Activated T-helper 17 cell treated with anti-CD3 and anti-CD28 coated beads, Interleukin-2, amount 50 U/mL, for 72 hours (primary cell): ENCODE results near the gene TENM4. TPM values are rescaled to one million over a fixed set of nuclear protein-coding genes. Genes with fewer than 3 reads are reported as not detected.

Source experiments
- ATAC-seq: fragments of 150-1000 bp; cut with Tn5 transposase; replicated peaks from 2 replicates; pipeline ENCODE4 v1.10.0; 2021; ENCODE audit warnings: mild to moderate bottlenecking, moderate library complexity
- H3K27ac Mint-ChIP-seq: one replicate; pipeline ENCODE4 v1.8.0; 2022; ENCODE audit warnings: mixed read lengths
- H3K27me3 Mint-ChIP-seq: one replicate; pipeline ENCODE4 v1.8.0; 2022; ENCODE audit warnings: mixed read lengths
- H3K36me3 Mint-ChIP-seq: one replicate; pipeline ENCODE4 v1.8.0; 2022; ENCODE audit warnings: low read depth, mild to moderate bottlenecking, mixed read lengths
- H3K4me1 Mint-ChIP-seq: one replicate; pipeline ENCODE4 v1.8.0; 2022; ENCODE audit warnings: mixed read lengths
- H3K4me3 Mint-ChIP-seq: one replicate; pipeline ENCODE4 v1.8.0; 2022; ENCODE audit warnings: mild to moderate bottlenecking, mixed read lengths
- H3K9me3 Mint-ChIP-seq: one replicate; pipeline ENCODE4 v1.8.0; 2022; ENCODE audit warnings: mixed read lengths
- total RNA-seq, 2 donors: library from RNA; stranded (reverse); gene quantifications; one replicate each; pipeline ENCODE4 v1.2.3, GENCODE V29; 2022

Gene TENM4
- total RNA-seq, 2 donors from 2014 or later, result 0.15 TPM; not detected in 1

DNA sequence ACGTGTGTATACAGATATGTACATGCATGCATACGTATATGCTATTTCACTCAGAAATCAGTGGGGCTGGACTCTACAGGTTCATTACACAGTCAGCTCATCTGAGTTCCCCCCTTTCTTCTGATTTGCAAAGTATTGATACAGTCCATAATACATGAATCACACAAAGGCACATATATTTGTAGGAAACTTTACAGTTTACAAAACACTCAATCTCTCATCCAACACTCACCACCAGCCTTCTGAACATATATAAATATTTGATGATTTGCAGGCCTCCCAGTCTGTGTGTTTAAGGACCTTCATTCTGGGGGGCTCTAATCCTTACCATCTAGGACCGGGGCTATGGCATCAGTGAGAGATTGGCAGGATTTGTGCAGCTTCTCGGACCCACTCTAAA is 293.8 kb downstream of the TENM4 start:
- no peak overlapping the region for H3K4me3 Mint-ChIP-seq
- no peak for ATAC-seq

DNA sequence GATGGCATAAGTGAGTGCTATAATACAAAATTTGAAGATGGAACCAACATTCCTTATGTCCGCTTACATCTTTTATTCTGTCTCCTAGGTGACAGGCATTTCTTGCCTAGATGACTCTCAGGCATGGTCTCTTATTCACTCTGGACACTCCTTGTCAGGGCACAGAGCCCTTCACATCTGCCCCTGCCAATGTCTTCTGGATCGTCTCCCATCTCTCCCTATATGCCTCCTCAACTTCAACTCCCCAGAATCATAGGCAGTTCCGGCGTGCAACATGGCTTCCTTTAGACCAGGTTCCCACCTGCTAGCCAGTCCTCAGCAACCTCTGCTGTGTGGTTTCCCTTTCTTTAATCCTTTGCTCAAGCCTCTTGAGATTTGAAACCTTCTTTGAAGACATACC is 300.9 kb downstream of the TENM4 start:
- Mint-ChIP-seq H3K36me3 (no peaks in the 10 kb centered on the region), H3K27ac (no peak overlapping the region), H3K4me1 (no peaks in the 10 kb centered on the region), H3K4me3 (no peak overlapping the region), H3K9me3 (peaks cover 3% of the 10 kb centered on the region), H3K27me3 (no peaks in the 10 kb centered on the region)
- ATAC-seq, result peak; percentile 32

More for the DNA sequence above, 293.8 kb downstream of the TENM4 start:
- H3K27ac Mint-ChIP-seq, result no peak overlapping the region
- no peaks in the 10 kb centered on the region for H3K36me3 Mint-ChIP-seq
- peaks cover 3% of the 10 kb centered on the region for H3K9me3 Mint-ChIP-seq
- H3K27me3 Mint-ChIP-seq, result no peaks in the 10 kb centered on the region
- no peaks in the 10 kb centered on the region for H3K4me1 Mint-ChIP-seq

DNA sequence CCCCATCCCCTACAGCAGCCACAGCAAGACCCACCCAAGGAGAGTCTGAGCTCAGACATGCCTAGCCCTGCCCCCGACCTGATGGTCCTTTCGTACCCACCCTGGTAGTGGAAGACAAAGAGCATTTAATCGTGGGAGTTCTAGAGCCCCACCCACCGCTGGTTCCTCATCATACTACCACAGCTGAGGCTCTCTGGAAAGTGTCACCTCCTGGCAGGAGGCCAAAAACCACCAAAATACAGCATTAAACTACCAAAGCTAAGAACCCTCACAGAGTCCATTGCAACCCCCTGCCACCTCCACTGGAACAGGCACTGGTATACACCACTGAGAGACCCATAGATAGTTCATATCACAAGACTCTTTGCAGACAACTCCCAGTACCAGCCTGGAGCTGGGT is 311.1 kb downstream of the TENM4 start:
- Mint-ChIP-seq H3K36me3 (no peaks in the 10 kb centered on the region), H3K9me3 (peaks cover 5% of the 10 kb centered on the region), H3K27ac (no peak overlapping the region), H3K27me3 (peaks cover 3% of the 10 kb centered on the region), H3K4me1 (no peaks in the 10 kb centered on the region), H3K4me3 (no peak overlapping the region)
- no peak for ATAC-seq

DNA sequence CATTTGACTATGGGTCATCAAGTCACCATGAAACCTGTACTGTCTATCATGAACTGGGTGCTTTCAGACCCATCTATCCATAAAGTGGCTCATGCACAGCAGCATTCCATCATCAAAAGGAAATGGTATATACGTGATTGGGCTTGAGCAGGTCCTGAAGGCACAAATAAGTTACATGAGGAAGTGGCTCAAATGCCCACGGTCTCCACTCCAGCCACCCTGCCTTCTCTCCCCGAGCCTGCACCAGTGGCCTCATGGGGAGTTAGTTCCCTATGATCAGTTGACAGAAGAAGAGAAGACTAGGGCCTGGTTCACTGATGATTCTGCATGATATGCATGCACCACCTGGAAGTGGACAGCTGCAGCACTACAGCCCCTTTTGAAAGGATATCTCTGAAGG is 312.5 kb downstream of the TENM4 start:
- H3K4me3 Mint-ChIP-seq, result no peak overlapping the region
- H3K4me1 Mint-ChIP-seq, result no peaks in the 10 kb centered on the region
- H3K9me3 Mint-ChIP-seq, result peaks cover 5% of the 10 kb centered on the region
- no peaks in the 10 kb centered on the region for H3K36me3 Mint-ChIP-seq
- no peak overlapping the region for H3K27ac Mint-ChIP-seq
- ATAC-seq, result no peak
- peaks cover 3% of the 10 kb centered on the region for H3K27me3 Mint-ChIP-seq

DNA sequence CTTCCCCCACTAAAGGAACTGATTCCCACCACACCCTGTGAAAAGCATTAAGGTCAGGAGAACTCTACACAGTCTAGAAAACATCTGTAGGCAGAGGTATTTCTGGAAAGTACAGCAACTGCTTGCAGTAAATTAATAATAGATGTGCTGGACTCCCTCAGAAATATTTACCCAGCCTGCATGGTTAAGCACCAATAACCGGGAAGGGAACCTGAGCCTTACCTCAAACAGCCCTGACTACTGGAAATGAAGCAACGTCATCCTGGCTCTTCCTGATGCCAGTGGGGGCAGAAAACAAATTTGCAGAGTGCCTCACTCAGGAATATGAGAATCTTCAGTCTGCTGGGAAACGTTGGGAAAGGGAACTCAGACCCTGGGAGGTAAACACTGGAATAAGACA is 318.1 kb downstream of the TENM4 start:
- Mint-ChIP-seq H3K27me3 (no peaks in the 10 kb centered on the region), H3K9me3 (no peaks in the 10 kb centered on the region), H3K4me1 (no peaks in the 10 kb centered on the region), H3K36me3 (no peaks in the 10 kb centered on the region), H3K4me3 (no peak overlapping the region), H3K27ac (no peak overlapping the region)
- no peak for ATAC-seq

DNA sequence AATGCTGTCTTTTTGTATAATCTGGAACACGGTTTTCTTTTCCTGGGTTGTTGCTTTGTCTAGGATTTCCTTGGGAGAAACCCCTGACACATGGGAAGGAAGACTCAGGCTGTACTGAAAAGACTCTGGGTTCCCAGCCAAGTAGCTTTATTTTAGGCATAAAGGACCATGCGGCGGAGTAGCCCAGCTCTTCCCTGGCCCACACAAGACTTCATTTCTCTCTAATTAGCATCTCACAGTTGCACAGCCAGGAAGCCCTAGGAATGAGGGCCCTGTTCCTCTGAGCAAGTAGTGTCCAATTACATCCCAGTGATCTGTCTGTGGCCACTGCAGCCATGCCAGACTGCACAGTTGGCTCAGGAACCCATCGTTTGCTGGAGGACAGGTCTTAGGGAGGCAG is 319.5 kb downstream of the TENM4 start:
- no peak overlapping the region for H3K27ac Mint-ChIP-seq
- H3K4me1 Mint-ChIP-seq, result no peaks in the 10 kb centered on the region
- no peak for ATAC-seq
- H3K9me3 Mint-ChIP-seq, result no peaks in the 10 kb centered on the region
- H3K36me3 Mint-ChIP-seq, result no peaks in the 10 kb centered on the region
- no peaks in the 10 kb centered on the region for H3K27me3 Mint-ChIP-seq
- H3K4me3 Mint-ChIP-seq, result no peak overlapping the region

DNA sequence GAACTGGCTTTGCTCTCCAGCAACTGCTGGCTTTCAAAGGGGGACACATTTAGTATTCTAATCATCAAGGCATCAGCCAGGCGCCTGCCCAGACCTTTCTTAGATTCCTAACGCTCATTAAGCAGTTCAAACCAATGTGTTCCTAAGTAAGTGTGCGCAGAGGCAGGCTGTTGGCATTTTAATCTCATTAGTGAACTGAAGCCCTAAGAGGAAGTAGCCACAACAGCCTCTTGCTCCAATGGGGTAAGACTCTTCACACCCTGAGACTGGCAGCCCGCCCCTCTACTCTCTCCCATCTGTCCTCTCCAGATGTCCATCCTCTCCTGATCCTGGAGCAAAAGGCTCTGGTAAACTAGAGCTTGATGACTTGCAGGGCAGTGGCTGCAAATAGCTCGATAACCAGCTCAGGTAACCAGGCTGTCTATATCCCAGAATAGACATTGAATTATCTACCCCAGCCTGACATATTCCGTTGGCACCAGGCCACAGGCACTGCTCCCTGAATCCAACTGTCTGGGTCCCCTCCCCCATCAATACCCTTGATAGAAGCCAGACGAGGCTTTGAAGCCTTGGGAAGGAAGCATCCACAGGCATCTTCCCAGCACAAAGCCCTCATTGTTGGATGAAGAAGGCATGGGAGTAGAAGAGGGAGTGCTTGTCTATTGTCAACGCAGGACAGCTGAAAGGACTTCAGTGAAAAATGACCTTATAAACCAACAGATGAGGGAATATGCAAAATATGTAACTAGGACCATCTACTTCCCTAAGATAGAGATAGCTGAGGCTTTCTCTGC is 321.1 kb downstream of the TENM4 start:
- Mint-ChIP-seq H3K36me3 (no peaks in the 10 kb centered on the region), H3K27me3 (no peaks in the 10 kb centered on the region), H3K4me1 (no peaks in the 10 kb centered on the region), H3K9me3 (no peaks in the 10 kb centered on the region), H3K27ac (no peak overlapping the region), H3K4me3 (no peak overlapping the region)
- ATAC-seq, result no peak

DNA sequence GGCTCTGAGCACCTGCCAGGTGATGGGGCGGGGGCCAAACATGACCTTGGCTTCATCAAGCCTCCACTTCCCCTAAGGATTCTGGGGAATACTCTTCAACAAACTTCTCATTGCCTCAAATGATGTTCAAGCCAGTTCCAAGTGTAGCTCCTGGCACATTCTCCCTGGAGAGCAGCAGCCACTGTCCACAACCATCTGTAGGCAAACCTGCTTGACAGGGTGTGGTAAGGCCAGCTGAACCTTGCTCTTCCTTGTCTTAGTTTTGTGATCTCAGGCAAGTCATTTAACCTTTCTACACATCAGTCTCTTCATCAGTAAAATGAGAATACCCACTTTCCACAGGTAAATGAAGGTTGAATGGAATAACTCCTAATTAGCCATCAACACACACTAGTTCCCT is 323.3 kb downstream of the TENM4 start:
- ATAC-seq, result no peak

DNA sequence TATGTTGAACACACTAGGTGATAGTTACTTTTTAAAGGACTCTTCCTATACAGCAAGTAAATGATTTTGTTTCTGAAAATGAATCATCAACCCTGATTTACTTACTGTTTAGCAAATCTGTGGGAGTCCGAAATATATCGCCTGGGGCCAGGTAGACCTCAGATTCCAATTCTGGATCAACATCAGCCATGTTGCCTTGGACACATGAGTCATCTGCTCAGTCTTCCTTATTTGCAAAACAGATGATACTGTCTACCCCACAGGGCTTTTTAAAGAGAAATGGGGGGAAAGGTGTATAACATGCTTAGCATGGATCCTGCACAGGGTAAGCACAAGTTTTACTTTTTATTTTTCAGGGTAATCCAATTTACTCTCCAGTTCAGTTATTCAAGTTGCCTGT is 324.2 kb downstream of the TENM4 start:
- no peaks in the 10 kb centered on the region for H3K4me1 Mint-ChIP-seq
- no peak for ATAC-seq
- H3K27me3 Mint-ChIP-seq, result no peaks in the 10 kb centered on the region
- no peaks in the 10 kb centered on the region for H3K36me3 Mint-ChIP-seq
- H3K9me3 Mint-ChIP-seq, result no peaks in the 10 kb centered on the region
- H3K27ac Mint-ChIP-seq, result no peak overlapping the region
- no peak overlapping the region for H3K4me3 Mint-ChIP-seq

More for the DNA sequence above, 323.3 kb downstream of the TENM4 start:
- no peaks in the 10 kb centered on the region for H3K27me3 Mint-ChIP-seq
- H3K4me3 Mint-ChIP-seq, result no peak overlapping the region
- no peaks in the 10 kb centered on the region for H3K9me3 Mint-ChIP-seq
- no peaks in the 10 kb centered on the region for H3K36me3 Mint-ChIP-seq
- no peak overlapping the region for H3K27ac Mint-ChIP-seq
- no peaks in the 10 kb centered on the region for H3K4me1 Mint-ChIP-seq

DNA sequence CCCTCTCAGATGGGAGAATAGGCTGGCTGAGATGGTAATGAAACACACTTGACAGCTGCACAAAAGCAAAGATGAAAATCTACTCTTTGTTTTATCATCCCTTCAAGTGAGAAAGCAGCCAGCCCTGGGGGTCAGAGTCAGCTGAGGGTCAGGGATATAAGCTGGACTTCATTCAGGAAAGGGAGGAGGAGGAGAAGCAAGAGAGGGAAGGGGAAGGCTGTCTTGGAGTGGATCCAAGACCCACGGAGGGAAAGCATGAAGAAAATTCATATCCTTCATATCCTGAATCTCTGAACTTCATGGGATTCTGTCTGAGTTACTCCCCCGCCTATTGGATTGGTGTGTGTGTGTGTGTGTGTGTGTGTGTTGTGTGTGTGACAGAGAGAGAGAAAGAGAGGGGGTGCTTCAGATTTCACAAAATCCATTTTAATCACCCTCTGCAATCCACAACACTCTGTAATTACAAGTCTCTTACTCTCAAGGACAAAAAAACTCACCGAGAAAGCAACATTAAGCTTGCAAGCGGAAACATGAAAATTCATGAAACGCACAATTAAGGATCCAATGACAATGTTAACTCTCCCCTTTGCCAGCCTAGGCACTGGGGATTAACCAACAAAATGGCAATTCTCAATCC is 327.7 kb downstream of the TENM4 start:
- no peak for ATAC-seq
- no peaks in the 10 kb centered on the region for H3K9me3 Mint-ChIP-seq
- H3K4me1 Mint-ChIP-seq, result no peaks in the 10 kb centered on the region
- H3K4me3 Mint-ChIP-seq, result no peak overlapping the region
- H3K27ac Mint-ChIP-seq, result no peak overlapping the region
- no peaks in the 10 kb centered on the region for H3K36me3 Mint-ChIP-seq
- no peaks in the 10 kb centered on the region for H3K27me3 Mint-ChIP-seq

DNA sequence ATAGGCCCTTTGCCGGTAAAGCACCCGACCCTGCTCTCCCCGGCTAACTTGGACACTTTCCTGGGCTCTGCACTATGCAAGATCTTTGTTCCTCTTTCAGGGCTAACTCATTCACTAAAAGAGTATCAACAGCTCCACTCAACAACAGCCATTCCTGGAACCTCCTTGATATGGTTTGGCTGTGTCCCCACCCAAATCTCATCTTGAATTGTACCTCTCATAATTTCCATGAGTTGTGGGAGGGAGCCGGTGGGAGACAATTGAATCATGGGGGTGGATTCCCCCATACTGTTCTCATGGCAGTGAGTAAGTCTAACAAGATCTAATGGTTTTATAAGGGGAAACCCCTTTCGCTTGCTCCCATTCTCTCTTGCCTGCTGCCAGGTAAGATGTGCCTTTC is 330.0 kb downstream of the TENM4 start:
- no peak overlapping the region for H3K27ac Mint-ChIP-seq
- H3K4me3 Mint-ChIP-seq, result no peak overlapping the region
- H3K4me1 Mint-ChIP-seq, result no peaks in the 10 kb centered on the region
- no peaks in the 10 kb centered on the region for H3K27me3 Mint-ChIP-seq
- no peaks in the 10 kb centered on the region for H3K36me3 Mint-ChIP-seq
- no peaks in the 10 kb centered on the region for H3K9me3 Mint-ChIP-seq
- ATAC-seq, result peak; percentile 82

DNA sequence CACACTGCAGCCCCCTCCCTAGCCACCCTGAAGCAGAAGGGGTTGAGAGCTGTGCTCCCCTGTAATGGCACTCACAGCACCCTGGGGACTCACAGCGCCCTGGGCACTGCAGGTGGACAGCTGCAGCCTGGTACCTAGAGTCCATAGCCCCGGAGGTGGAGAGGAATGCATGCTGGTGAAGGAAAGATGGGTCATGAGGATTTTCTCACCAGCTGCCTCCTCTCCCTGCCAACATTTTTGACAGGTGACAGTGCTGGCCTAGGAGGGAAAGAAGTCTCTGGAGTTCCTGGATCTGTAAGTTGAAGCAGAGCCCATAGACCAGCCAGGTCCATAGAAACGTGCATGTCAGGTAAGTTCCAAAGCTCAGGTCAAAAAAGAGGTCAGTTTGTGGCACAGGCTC is 330.5 kb downstream of the TENM4 start:
- H3K36me3 Mint-ChIP-seq, result no peaks in the 10 kb centered on the region
- ATAC-seq, result no peak
- no peaks in the 10 kb centered on the region for H3K4me1 Mint-ChIP-seq
- no peak overlapping the region for H3K27ac Mint-ChIP-seq
- no peaks in the 10 kb centered on the region for H3K9me3 Mint-ChIP-seq
- H3K4me3 Mint-ChIP-seq, result no peak overlapping the region
- no peaks in the 10 kb centered on the region for H3K27me3 Mint-ChIP-seq

DNA sequence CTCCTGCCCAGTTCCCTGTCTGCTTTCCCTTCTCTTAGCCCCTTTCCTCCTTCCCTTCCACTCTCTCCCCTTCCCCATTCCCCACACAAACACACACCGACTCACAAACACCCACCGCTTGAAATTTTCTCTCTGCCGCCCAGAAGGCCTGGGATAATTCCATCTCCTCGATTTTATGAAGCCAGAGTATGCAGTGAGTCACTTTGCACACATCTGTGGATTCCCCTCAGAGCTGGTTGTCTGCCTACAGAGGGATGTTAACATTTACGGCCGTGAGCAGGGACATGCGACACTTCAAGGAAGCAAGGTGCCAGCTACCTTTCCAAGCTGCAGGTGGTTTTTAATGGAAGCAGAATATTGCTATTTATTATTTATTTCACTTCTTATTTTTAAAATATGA is 332.0 kb downstream of the TENM4 start:
- Mint-ChIP-seq H3K27me3 (no peaks in the 10 kb centered on the region), H3K36me3 (no peaks in the 10 kb centered on the region), H3K4me3 (no peak overlapping the region), H3K9me3 (no peaks in the 10 kb centered on the region), H3K4me1 (no peaks in the 10 kb centered on the region), H3K27ac (no peak overlapping the region)
- no peak for ATAC-seq

DNA sequence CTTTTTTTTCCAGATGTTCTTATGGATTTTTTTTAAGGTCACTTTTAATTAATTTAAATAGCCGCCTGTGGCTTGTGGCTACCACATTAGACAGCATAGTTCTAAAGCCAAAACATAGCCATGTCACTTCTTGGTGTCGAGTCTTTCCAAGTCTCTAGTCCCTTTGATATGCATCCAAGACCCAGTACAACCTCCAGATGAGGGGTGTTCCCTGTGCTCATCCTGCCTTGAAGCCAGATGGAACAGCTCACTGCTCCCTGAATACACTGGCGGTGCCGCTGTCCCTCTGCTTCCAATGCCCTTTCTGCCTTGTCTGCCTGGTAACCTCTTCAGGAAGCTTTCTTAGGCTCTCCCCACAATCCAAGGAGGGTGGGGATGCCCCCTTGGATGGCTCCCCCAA is 338.0 kb downstream of the TENM4 start:
- peaks cover 17% of the 10 kb centered on the region for H3K27me3 Mint-ChIP-seq
- H3K36me3 Mint-ChIP-seq, result no peaks in the 10 kb centered on the region
- no peak for ATAC-seq
- no peaks in the 10 kb centered on the region for H3K9me3 Mint-ChIP-seq
- H3K4me3 Mint-ChIP-seq, result no peak overlapping the region
- no peak overlapping the region for H3K27ac Mint-ChIP-seq
- no peaks in the 10 kb centered on the region for H3K4me1 Mint-ChIP-seq

DNA sequence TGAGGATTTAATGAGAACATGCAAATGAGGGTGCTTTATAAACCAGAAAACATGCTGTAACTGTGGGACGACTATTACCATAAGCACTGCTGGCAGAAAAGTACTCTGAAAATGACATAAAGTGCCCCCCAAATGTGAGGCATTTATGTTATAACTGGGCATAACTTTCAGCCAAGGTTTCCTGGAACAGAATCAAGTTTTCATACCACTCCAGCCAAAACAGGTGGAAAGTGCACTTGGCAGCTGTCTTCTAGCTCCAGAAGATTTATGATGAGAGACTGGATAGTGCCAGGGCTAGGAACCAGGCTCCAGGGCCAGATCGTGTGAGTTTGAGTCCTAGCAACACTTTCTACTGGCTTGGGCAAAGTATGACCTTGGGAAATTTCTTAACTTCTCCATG is 339.2 kb downstream of the TENM4 start:
- Mint-ChIP-seq H3K4me1 (no peaks in the 10 kb centered on the region), H3K27me3 (peaks cover 17% of the 10 kb centered on the region), H3K4me3 (no peak overlapping the region), H3K9me3 (no peaks in the 10 kb centered on the region), H3K36me3 (no peaks in the 10 kb centered on the region), H3K27ac (no peak overlapping the region)
- ATAC-seq, result no peak
